Lung (tissue), 12 donors: Measurements from ENCODE around the gene SLC6A16. TPM values are rescaled to one million over a fixed set of nuclear protein-coding genes. Genes with fewer than 3 reads are reported as not detected.
"Not testable (repeated sequence)": the region's sequence is repeated elsewhere in the genome, so short reads cannot be mapped to it uniquely, and the experiment has no call there.

Experiments
- ATAC-seq: fragments of 200-7000 bp; cut with Tn5 transposase; one replicate; pipeline ENCODE4 v1.9.1; 2020; ENCODE audit warnings: moderate number of reproducible peaks; ENCODE audit not compliant: insufficient read depth, low FRiP score
- DNase-seq, 3 donors: peaks; one replicate each; pipeline ENCODE4 v3.0.0-alpha.2; 2013 to 2017
- H3K27ac ChIP-seq, 2 donors: one replicate each; pipeline ENCODE4 v1.5.1; 2013; ENCODE audit warnings: mild to moderate bottlenecking in 2 of 2, moderate library complexity in 2 of 2, control low read depth in 1 of 2, inconsistent platforms in 1 of 2, low read depth in 1 of 2, low read length in 1 of 2
- H3K27me3 ChIP-seq, 3 donors: one replicate each; pipeline ENCODE4 v1.5.1; 2013; ENCODE audit warnings: low read length in 2 of 3; ENCODE audit not compliant: control insufficient read depth in 3 of 3, insufficient read depth in 3 of 3
- H3K36me3 ChIP-seq, 4 donors: one replicate each; pipeline ENCODE4 v1.5.1; 2013; ENCODE audit warnings: low read length in 4 of 4, mild to moderate bottlenecking in 1 of 4, moderate library complexity in 1 of 4; ENCODE audit not compliant: control insufficient read depth in 4 of 4, insufficient read depth in 4 of 4
- H3K4me1 ChIP-seq, 5 donors: one replicate each; pipeline ENCODE4 v1.5.1; 2013; ENCODE audit warnings: low read length in 5 of 5, mild to moderate bottlenecking in 2 of 5, moderate library complexity in 1 of 5; ENCODE audit not compliant: control insufficient read depth in 5 of 5, insufficient read depth in 5 of 5
- H3K4me3 ChIP-seq: one replicate; pipeline ENCODE4 v1.5.1; 2013; ENCODE audit warnings: mild to moderate bottlenecking, control low read depth, moderate library complexity
- H3K9ac ChIP-seq, 2 donors: one replicate each; pipeline ENCODE4 v1.5.1; 2013; ENCODE audit warnings: low read length in 2 of 2, control low read depth in 1 of 2; ENCODE audit not compliant: insufficient read depth in 1 of 2
- H3K9me3 ChIP-seq, 4 donors: one replicate each; pipeline ENCODE4 v1.5.1; 2013; ENCODE audit warnings: low read length in 3 of 4, mild to moderate bottlenecking in 1 of 4, moderate library complexity in 1 of 4; ENCODE audit not compliant: control insufficient read depth in 4 of 4, insufficient read depth in 3 of 4
- WGBS, 2 donors: extraction: QIAGEN DNeasy Blood & Tissue Kit; methylation state at CpG; one replicate each; pipeline ENCODE4 v1.1.7; 2013; 5-methylcytosine and 5-hydroxymethylcytosine counted together
- polyA plus RNA-seq, 2 donors: library from polyadenylated mRNA; stranded (reverse); fragments of 200-250 nt; gene quantifications; one replicate each; pipeline ENCODE4 v1.2.1, GENCODE V29; 2013
- total RNA-seq, 2 donors: library from RNA; depleted of rRNA in 1 of 2; stranded (reverse); fragments of >200 nt in 1 of 2; gene quantifications; one replicate each; pipeline ENCODE4 v1.2.1, GENCODE V29; 2014 to 2021
- TF ChIP-seq, protein P1 (sequence below): IDR thresholded peaks from 2 replicates; pipeline ENCODE4 v1.5.1; 2012; ENCODE audit warnings: mild to moderate bottlenecking; ENCODE audit errors: control extremely low read depth, extremely low read depth
- donor health status: control.
- donor health status: control.
- donor health status: Bipolar disorder and iron deficiency.
- donor health status: healthy.
- donor health status: DM: yes; HTN: yes; CAD: no.

Gene SLC6A16
- total and polyA plus RNA-seq, 4 donors = 0.93 to 2.5 (median 2.1) TPM

- no peaks in the 10 kb centered on the region for H3K4me1 ChIP-seq
- ATAC-seq = no peak
- no peaks in the 10 kb centered on the region for H3K27me3 ChIP-seq
- no peaks in the 10 kb centered on the region for H3K36me3 ChIP-seq
- H3K9ac ChIP-seq = no peak overlapping the region
- no peak for DNase-seq
- H3K27ac ChIP-seq = no peak overlapping the region
- H3K4me3 ChIP-seq = no peak overlapping the region
- H3K9me3 ChIP-seq = peaks cover 0 to 6% (median 2%) of the 10 kb centered on the region in 4 donors
- TF ChIP-seq, protein P1, sequence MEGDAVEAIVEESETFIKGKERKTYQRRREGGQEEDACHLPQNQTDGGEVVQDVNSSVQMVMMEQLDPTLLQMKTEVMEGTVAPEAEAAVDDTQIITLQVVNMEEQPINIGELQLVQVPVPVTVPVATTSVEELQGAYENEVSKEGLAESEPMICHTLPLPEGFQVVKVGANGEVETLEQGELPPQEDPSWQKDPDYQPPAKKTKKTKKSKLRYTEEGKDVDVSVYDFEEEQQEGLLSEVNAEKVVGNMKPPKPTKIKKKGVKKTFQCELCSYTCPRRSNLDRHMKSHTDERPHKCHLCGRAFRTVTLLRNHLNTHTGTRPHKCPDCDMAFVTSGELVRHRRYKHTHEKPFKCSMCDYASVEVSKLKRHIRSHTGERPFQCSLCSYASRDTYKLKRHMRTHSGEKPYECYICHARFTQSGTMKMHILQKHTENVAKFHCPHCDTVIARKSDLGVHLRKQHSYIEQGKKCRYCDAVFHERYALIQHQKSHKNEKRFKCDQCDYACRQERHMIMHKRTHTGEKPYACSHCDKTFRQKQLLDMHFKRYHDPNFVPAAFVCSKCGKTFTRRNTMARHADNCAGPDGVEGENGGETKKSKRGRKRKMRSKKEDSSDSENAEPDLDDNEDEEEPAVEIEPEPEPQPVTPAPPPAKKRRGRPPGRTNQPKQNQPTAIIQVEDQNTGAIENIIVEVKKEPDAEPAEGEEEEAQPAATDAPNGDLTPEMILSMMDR = no peak
These were observed 6.7 kb downstream of the SLC6A16 start for GRCh38 chr19:49318296-49318695.

DNA sequence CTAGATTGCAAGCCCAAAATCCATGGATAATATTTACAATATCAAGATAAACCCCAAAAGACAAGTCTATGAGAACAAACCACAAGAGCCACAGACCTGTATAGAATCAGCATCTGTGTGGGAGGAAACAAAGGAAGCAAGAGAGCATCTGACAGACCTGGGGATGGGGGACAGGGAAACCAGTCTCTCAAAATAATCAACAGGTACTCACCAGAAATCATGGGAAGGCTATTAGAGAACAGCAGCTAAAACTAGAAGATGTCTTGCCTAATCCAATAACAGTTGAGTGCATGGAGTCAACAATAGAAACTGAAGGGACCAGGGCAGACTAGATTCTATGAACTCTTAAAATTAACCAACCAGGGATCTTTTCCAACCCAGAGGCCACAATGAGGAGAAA, 8.7 kb downstream of the SLC6A16 start:
- DNase-seq (no peak), ATAC-seq (no peak)
- TF ChIP-seq, protein P1 = no peak
- H3K27me3 ChIP-seq = no peaks in the 10 kb centered on the region
- H3K4me1 ChIP-seq = no peaks in the 10 kb centered on the region
- no peak overlapping the region for H3K4me3 ChIP-seq
- H3K9me3 ChIP-seq = peaks cover 0 to 3% (median 2%) of the 10 kb centered on the region in 4 donors
- H3K36me3 ChIP-seq = no peaks in the 10 kb centered on the region
- no peak overlapping the region for H3K9ac ChIP-seq
- H3K27ac ChIP-seq = no peak overlapping the region

DNA sequence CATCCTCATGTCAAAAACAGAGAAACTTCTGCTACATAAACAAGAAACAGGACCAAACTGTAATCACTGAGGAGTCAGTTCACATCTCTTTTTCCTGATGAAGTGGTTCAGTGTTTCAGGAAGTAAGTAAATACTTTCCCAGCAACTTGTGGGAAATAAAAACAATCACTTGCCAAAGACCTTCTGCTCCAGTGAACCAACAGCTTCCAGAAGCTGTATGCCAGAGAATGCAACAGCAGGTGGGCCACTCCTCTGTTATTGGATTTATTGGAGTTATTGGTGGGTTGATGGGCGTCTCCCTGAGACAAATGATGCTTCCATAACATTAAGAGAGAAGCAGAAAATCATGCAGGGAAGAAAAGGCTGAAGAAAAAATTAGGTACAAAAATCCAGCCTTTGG, 9.9 kb downstream of the SLC6A16 start:
- TF ChIP-seq, protein P1 = no peak
- ATAC-seq = no peak
- no peak overlapping the region for H3K9ac ChIP-seq
- H3K9me3 ChIP-seq = peaks cover 0 to 3% (median 2%) of the 10 kb centered on the region in 4 donors
- peaks cover 0 to 9% (median 3%) of the 10 kb centered on the region in 4 donors for H3K36me3 ChIP-seq
- H3K4me1 ChIP-seq = no peaks in the 10 kb centered on the region
- no peak for DNase-seq
- WGBS, 2 donors = 91 to 96% methylated on average over 1 of the region's 1 CpG
- no peaks in the 10 kb centered on the region for H3K27me3 ChIP-seq
- H3K4me3 ChIP-seq = no peak overlapping the region
- H3K27ac ChIP-seq = no peak overlapping the region

GRCh38 chr19:49309087-49309486, 15.9 kb downstream of the SLC6A16 start:
- no peak overlapping the region for H3K9ac ChIP-seq
- peaks cover 0 to 10% (median 3%) of the 10 kb centered on the region in 4 donors for H3K36me3 ChIP-seq
- no peaks in the 10 kb centered on the region for H3K9me3 ChIP-seq
- DNase-seq (no peak), ATAC-seq (no peak)
- no peaks in the 10 kb centered on the region for H3K27me3 ChIP-seq
- no peak overlapping the region for H3K4me3 ChIP-seq
- TF ChIP-seq, protein P1 = no peak
- no peak overlapping the region for H3K27ac ChIP-seq
- 91 to 93% methylated on average over 6 of the region's 6 CpGs for WGBS, 2 donors
- H3K4me1 ChIP-seq = no peaks in the 10 kb centered on the region

- not testable (repeated sequence) for H3K9me3 ChIP-seq, ATAC-seq, DNase-seq, H3K4me3 ChIP-seq, H3K4me1 ChIP-seq, H3K27ac ChIP-seq, H3K9ac ChIP-seq, H3K27me3 ChIP-seq
- WGBS, 2 donors = 78 to 79% methylated on average over 7 of the region's 7 CpGs
- peaks cover 0 to 10% (median 3%) of the 10 kb centered on the region in 4 donors for H3K36me3 ChIP-seq
These were observed 18.3 kb downstream of the SLC6A16 start for GRCh38 chr19:49306734-49307133.
